Thyroid gland (tissue), 4 donors: ENCODE data around the gene PITPNB. TPM values are rescaled to one million over a fixed set of nuclear protein-coding genes. Genes with fewer than 3 reads are reported as not detected.
A peak's percentile ranks its signal among the peaks of the same experiment; 100 is the strongest.

Source experiments
- DNase-seq, 2 donors: peaks; one replicate each; pipeline ENCODE4 v3.0.0-alpha.2; 2019
- H3K27ac ChIP-seq, 3 donors: fragments of 200-600 bp; sonication (generic); 1 replicate in 2 of 3; 2 replicates in 1 of 3; pipeline ENCODE4 v1.5.1; 2016 to 2019; ENCODE audit warnings: mild to moderate bottlenecking in 1 of 3, moderate library complexity in 1 of 3
- H3K27me3 ChIP-seq: fragments of 200-600 bp; sonication (generic); one replicate; pipeline ENCODE4 v1.5.1; 2019
- H3K36me3 ChIP-seq, 2 donors: fragments of 200-600 bp; sonication (generic); one replicate each; pipeline ENCODE4 v1.5.1; 2016 to 2019
- H3K4me1 ChIP-seq, 2 donors: fragments of 200-600 bp; sonication (generic); one replicate each; pipeline ENCODE4 v1.5.1; 2017 to 2019
- H3K4me3 ChIP-seq, 3 donors: fragments of 200-600 bp; sonication (generic); replicated peaks in 1 of 3; 1 replicate in 2 of 3; 2 replicates in 1 of 3; pipeline ENCODE4 v1.5.1; 2016; ENCODE audit warnings: mild to moderate bottlenecking in 1 of 3
- H3K9me3 ChIP-seq: fragments of 200-600 bp; sonication (generic); one replicate; pipeline ENCODE4 v1.5.1; 2017
- POLR2A ChIP-seq, 2 donors: fragments of 450-650 bp; IDR thresholded peaks; one replicate each; pipeline ENCODE4 v1.6.1; 2017; ENCODE audit warnings: antibody characterized with exemption in 2 of 2, mild to moderate bottlenecking in 2 of 2, moderate library complexity in 1 of 2
- WGBS, 2 donors: methylation state at CpG; one replicate each; pipeline ENCODE4 v1.1.5; 2017; 5-methylcytosine and 5-hydroxymethylcytosine counted together
- intact Hi-C: fragments of 100-400 bp; cut with DNase I; formaldehyde crosslinking; loops from one replicate; pipeline ENCODE4 v1.15.1; 2023
- total RNA-seq, 4 donors: library from RNA; depleted of rRNA; stranded (reverse); fragments of >200 nt; gene quantifications; one replicate each; pipeline ENCODE4 v1.2.3, GENCODE V29; 2016
- TF ChIP-seq, protein P1 (sequence below), 6 experiments: fragments of 200-600 bp in 3 of 6; fragments of 450-650 bp in 3 of 6; sonication (generic) in 3 of 6; IDR thresholded peaks; one replicate each; pipeline ENCODE4 v1.5.1; 2016 to 2019; ENCODE audit warnings: antibody characterized with exemption in 6 of 6, mild to moderate bottlenecking in 2 of 6, inconsistent platforms in 1 of 6, moderate library complexity in 1 of 6

PITPNB gene
- total RNA-seq, 4 donors from 2014 or later = 30.7 to 54.4 (median 42.6) TPM

- H3K27me3 ChIP-seq = no peaks in the 10 kb centered on the region
- H3K9me3 ChIP-seq = no peaks in the 10 kb centered on the region
- no peak overlapping the region for H3K4me3 ChIP-seq
- no peaks in the 10 kb centered on the region for H3K36me3 ChIP-seq
- DNase-seq = no peak
- intact Hi-C loops = no loop called here
- 91 to 92% methylated on average over 6 of the region's 6 CpGs for WGBS, 2 donors
- H3K4me1 ChIP-seq = peaks cover 21 to 38% of the 10 kb centered on the region in 2 donors
- no peak for TF ChIP-seq POLR2A (IDR thresholded peaks at IDR 0.05)
- TF ChIP-seq, protein P1, sequence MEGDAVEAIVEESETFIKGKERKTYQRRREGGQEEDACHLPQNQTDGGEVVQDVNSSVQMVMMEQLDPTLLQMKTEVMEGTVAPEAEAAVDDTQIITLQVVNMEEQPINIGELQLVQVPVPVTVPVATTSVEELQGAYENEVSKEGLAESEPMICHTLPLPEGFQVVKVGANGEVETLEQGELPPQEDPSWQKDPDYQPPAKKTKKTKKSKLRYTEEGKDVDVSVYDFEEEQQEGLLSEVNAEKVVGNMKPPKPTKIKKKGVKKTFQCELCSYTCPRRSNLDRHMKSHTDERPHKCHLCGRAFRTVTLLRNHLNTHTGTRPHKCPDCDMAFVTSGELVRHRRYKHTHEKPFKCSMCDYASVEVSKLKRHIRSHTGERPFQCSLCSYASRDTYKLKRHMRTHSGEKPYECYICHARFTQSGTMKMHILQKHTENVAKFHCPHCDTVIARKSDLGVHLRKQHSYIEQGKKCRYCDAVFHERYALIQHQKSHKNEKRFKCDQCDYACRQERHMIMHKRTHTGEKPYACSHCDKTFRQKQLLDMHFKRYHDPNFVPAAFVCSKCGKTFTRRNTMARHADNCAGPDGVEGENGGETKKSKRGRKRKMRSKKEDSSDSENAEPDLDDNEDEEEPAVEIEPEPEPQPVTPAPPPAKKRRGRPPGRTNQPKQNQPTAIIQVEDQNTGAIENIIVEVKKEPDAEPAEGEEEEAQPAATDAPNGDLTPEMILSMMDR (IDR thresholded peaks at IDR 0.05) = no peak
- peak overlapping the region in 2 of 3 donors; percentile 60 for H3K27ac ChIP-seq
These were observed 53.6 kb downstream of the PITPNB start for GRCh38 chr22:27865496-27865895.

GRCh38 chr22:27863556-27863955, 55.5 kb downstream of the PITPNB start:
- TF ChIP-seq POLR2A (IDR thresholded peaks at IDR 0.05) = no peak
- TF ChIP-seq, protein P1 (IDR thresholded peaks at IDR 0.05) = no peak
- Histone ChIP-seq H3K36me3 (peaks cover 0 to 7% of the 10 kb centered on the region in 2 donors), H3K27me3 (no peaks in the 10 kb centered on the region), H3K4me3 (no peak overlapping the region), H3K27ac (no peak overlapping the region), H3K4me1 (peaks cover 16 to 36% of the 10 kb centered on the region in 2 donors), H3K9me3 (no peaks in the 10 kb centered on the region)
- DNase-seq = no peak
- intact Hi-C loops = no loop called here
- 86 to 92% methylated on average over 2 of the region's 2 CpGs for WGBS, 2 donors

- Histone ChIP-seq H3K27me3 (no peaks in the 10 kb centered on the region), H3K9me3 (no peaks in the 10 kb centered on the region), H3K4me3 (no peak overlapping the region), H3K27ac (peak overlapping the region in 1 of 3 donors; percentile 13), H3K36me3 (peaks cover 0 to 7% of the 10 kb centered on the region in 2 donors), H3K4me1 (peaks cover 15 to 30% of the 10 kb centered on the region in 2 donors)
- intact Hi-C loops = no loop called here
- no peak for DNase-seq
- TF ChIP-seq POLR2A (IDR thresholded peaks at IDR 0.05) = no peak
- TF ChIP-seq, protein P1 (IDR thresholded peaks at IDR 0.05) = no peak
- 89 to 96% methylated on average over 1 of the region's 1 CpG for WGBS, 2 donors
These were observed 56.1 kb downstream of the PITPNB start for GRCh38 chr22:27863001-27863400.

- H3K4me1 ChIP-seq = peaks cover 0 to 3% of the 10 kb centered on the region in 2 donors
- H3K27me3 ChIP-seq = no peaks in the 10 kb centered on the region
- TF ChIP-seq, protein P1 (IDR thresholded peaks at IDR 0.05) = no peak
- no peak for TF ChIP-seq POLR2A (IDR thresholded peaks at IDR 0.05)
- WGBS, 2 donors = 65 to 70% methylated on average over 2 of the region's 2 CpGs
- no peaks in the 10 kb centered on the region for H3K9me3 ChIP-seq
- intact Hi-C loops = no loop called here
- no peak overlapping the region for H3K4me3 ChIP-seq
- H3K36me3 ChIP-seq = peaks cover 22 to 26% of the 10 kb centered on the region in 2 donors
- no peak for DNase-seq
- peak overlapping the region in 2 of 3 donors; percentile 16 to 19 for H3K27ac ChIP-seq
These were observed 59.7 kb downstream of the PITPNB start for GRCh38 chr22:27859336-27859735.

DNA sequence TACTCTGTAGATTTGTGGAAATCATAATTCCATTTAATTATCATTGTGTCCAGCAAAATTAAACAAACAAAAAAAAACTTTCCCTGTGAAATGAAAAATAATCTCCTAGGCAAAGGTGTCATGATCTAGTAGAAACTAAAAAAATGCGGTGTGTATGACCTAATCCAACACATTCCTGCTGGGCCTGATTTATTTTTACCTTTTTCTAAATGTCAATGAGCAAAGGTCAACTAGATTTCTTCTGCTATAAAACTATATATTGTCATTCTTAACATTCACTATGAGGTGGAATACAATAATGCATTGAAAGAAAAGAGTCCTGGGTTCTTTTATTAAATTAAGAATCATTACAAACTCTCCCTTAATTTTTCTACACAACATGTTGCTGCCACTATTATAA, 60.4 kb downstream of the PITPNB start:
- 96 to 97% methylated on average over 1 of the region's 1 CpG for WGBS, 2 donors
- intact Hi-C loops = no loop called here
- Histone ChIP-seq H3K27me3 (no peaks in the 10 kb centered on the region), H3K27ac (no peak overlapping the region), H3K36me3 (peaks cover 26% of the 10 kb centered on the region in 2 donors), H3K9me3 (no peaks in the 10 kb centered on the region), H3K4me1 (peaks cover 0 to 3% of the 10 kb centered on the region in 2 donors), H3K4me3 (no peak overlapping the region)
- no peak for DNase-seq
- TF ChIP-seq, protein P1 (IDR thresholded peaks at IDR 0.05) = no peak
- no peak for TF ChIP-seq POLR2A (IDR thresholded peaks at IDR 0.05)
